ENCODE results near the gene FAM222A. TPM values are rescaled to one million over a fixed set of nuclear protein-coding genes. Genes with fewer than 3 reads are reported as not detected.

FAM222A gene
- total RNA-seq, 1 donor: 0.36 TPM

DNA sequence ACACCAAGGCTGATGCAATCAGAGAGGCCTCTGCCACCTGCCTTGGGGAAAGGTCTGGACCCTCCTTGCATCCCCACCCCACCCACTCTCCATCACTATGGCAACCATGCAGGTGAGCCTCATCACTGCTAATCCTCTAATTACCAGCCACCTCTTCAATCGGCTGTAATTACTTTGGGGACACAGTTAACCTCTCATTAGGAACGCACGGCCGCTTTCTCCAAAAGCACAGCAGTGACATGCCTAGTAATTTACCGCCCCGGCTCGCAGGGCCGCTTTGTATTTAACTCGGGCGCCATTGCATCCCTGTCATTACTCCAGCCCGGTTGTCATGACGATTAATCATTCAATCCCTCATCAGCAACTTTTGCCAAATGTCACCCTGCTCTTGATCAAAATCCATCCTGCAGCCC, 36.3 kb upstream of the FAM222A start:
- no peaks in the 10 kb centered on the region for H3K4me1 ChIP-seq (ENCODE audit: insufficient read depth, low read length)
- H3K27ac ChIP-seq (ENCODE audit: low read depth, low read length): no peak overlapping the region
- no peak for DNase-seq (ENCODE audit: insufficient read length, low spot score, missing footprints)
- no peaks in the 10 kb centered on the region for H3K79me2 ChIP-seq (ENCODE audit: insufficient read depth, low read length)
- peaks cover 12% of the 10 kb centered on the region for H3K27me3 ChIP-seq (ENCODE audit: insufficient read depth, low read length)
- H3K4me2 ChIP-seq (ENCODE audit: insufficient read depth, low read length): no peak overlapping the region
- H3K9me3 ChIP-seq (ENCODE audit: low read depth, low read length): no peaks in the 10 kb centered on the region
- no peaks in the 10 kb centered on the region for H4K20me1 ChIP-seq (ENCODE audit: insufficient read depth, low read length)
- H3K4me3 ChIP-seq (ENCODE audit: insufficient read depth, low read length): no peak overlapping the region
- no peaks in the 10 kb centered on the region for H3K36me3 ChIP-seq (ENCODE audit: insufficient read depth, low read length)
- no peak overlapping the region for H2AFZ ChIP-seq (ENCODE audit: low read length)
- TF ChIP-seq CTCF (IDR thresholded peaks at IDR 0.05; ENCODE audit: extremely low read depth, low read depth, low read length): no peak

- Histone ChIP-seq H3K4me1 (ENCODE audit: insufficient read depth, low read length) (no peaks in the 10 kb centered on the region), H3K27me3 (ENCODE audit: insufficient read depth, low read length) (peaks cover 15% of the 10 kb centered on the region), H3K4me2 (ENCODE audit: insufficient read depth, low read length) (no peak overlapping the region), H3K9me3 (ENCODE audit: low read depth, low read length) (no peaks in the 10 kb centered on the region), H3K27ac (ENCODE audit: low read depth, low read length) (no peak overlapping the region), H2AFZ (ENCODE audit: low read length) (no peak overlapping the region), H3K79me2 (ENCODE audit: insufficient read depth, low read length) (no peaks in the 10 kb centered on the region), H4K20me1 (ENCODE audit: insufficient read depth, low read length) (no peaks in the 10 kb centered on the region), H3K4me3 (ENCODE audit: insufficient read depth, low read length) (no peak overlapping the region), H3K36me3 (ENCODE audit: insufficient read depth, low read length) (no peaks in the 10 kb centered on the region)
- no peak for TF ChIP-seq CTCF (IDR thresholded peaks at IDR 0.05; ENCODE audit: extremely low read depth, low read depth, low read length)
- no peak for DNase-seq (ENCODE audit: insufficient read length, low spot score, missing footprints)
These were observed 34.9 kb upstream of the FAM222A start for GRCh38 chr12:109678719-109679118.

- H3K4me1 ChIP-seq (ENCODE audit: insufficient read depth, low read length): no peaks in the 10 kb centered on the region
- no peak for TF ChIP-seq CTCF (IDR thresholded peaks at IDR 0.05; ENCODE audit: extremely low read depth, low read depth, low read length)
- H4K20me1 ChIP-seq (ENCODE audit: insufficient read depth, low read length): no peaks in the 10 kb centered on the region
- H2AFZ ChIP-seq (ENCODE audit: low read length): no peak overlapping the region
- H3K27ac ChIP-seq (ENCODE audit: low read depth, low read length): no peak overlapping the region
- no peak overlapping the region for H3K4me2 ChIP-seq (ENCODE audit: insufficient read depth, low read length)
- DNase-seq (ENCODE audit: insufficient read length, low spot score, missing footprints): no peak
- peaks cover 15% of the 10 kb centered on the region for H3K27me3 ChIP-seq (ENCODE audit: insufficient read depth, low read length)
- no peaks in the 10 kb centered on the region for H3K9me3 ChIP-seq (ENCODE audit: low read depth, low read length)
- no peak overlapping the region for H3K4me3 ChIP-seq (ENCODE audit: insufficient read depth, low read length)
- H3K79me2 ChIP-seq (ENCODE audit: insufficient read depth, low read length): no peaks in the 10 kb centered on the region
- no peaks in the 10 kb centered on the region for H3K36me3 ChIP-seq (ENCODE audit: insufficient read depth, low read length)
These were observed 33.9 kb upstream of the FAM222A start for GRCh38 chr12:109679501-109680263.

DNA sequence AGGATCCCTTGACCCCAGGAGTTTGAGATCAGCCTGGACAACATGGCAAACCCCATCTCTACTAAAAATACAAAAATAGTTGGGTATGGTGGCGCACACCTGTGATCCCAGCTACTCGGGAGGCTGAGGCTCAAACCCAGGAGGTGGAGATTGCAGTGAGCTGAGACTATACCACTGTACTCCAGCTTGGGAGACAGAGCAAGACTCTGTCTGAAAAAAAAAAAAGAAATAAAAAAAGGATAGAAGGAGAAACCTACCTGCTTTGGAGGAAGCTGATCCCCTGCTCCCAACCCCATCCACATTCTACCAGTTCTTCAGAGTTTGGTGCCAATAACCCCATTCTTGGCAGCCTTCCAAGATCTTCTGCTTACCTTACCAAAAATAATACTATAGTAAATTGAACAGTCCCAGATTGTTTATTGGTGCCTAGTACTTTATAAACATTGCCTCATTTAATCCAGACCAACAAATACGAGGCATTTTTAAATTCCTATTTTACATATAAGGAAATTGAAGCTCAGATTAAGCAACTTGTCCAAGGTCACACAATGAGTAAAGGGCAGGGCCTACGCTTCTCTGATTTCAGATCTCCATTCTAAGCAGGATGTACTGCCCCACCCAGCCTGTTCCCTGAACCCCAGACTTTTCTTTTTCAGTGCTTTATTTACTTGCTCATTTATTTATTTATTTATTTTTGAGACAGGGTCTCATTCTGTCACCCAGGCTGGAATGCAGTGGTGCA, 33.2 kb upstream of the FAM222A start:
- Histone ChIP-seq H3K9me3 (ENCODE audit: low read depth, low read length) (no peaks in the 10 kb centered on the region), H3K36me3 (ENCODE audit: insufficient read depth, low read length) (no peaks in the 10 kb centered on the region), H3K4me3 (ENCODE audit: insufficient read depth, low read length) (no peak overlapping the region), H3K4me2 (ENCODE audit: insufficient read depth, low read length) (no peak overlapping the region), H4K20me1 (ENCODE audit: insufficient read depth, low read length) (no peaks in the 10 kb centered on the region), H3K27ac (ENCODE audit: low read depth, low read length) (no peak overlapping the region), H3K27me3 (ENCODE audit: insufficient read depth, low read length) (peaks cover 15% of the 10 kb centered on the region), H3K4me1 (ENCODE audit: insufficient read depth, low read length) (no peaks in the 10 kb centered on the region), H3K79me2 (ENCODE audit: insufficient read depth, low read length) (no peaks in the 10 kb centered on the region), H2AFZ (ENCODE audit: low read length) (no peak overlapping the region)
- no peak for TF ChIP-seq CTCF (IDR thresholded peaks at IDR 0.05; ENCODE audit: extremely low read depth, low read depth, low read length)
- DNase-seq (ENCODE audit: insufficient read length, low spot score, missing footprints): no peak

All from osteoblast (primary cell).